CD4-positive, alpha-beta T cell (primary cell): ENCODE results near the gene PDLIM7. TPM values are rescaled to one million over a fixed set of nuclear protein-coding genes. Genes with fewer than 3 reads are reported as not detected.

ENCODE experiments used
- ATAC-seq: fragments of 200-7000 bp; cut with Tn5 transposase; one replicate; pipeline ENCODE4 v1.10.0; 2022; ENCODE audit warnings: mild to moderate bottlenecking; ENCODE audit not compliant: poor library complexity
- CTCF ChIA-PET: fragments of 350-600 bp; sonication (Branson Sonifier 250); formaldehyde crosslinking; loops from one replicate; lab custom pipeline; 2021; ENCODE audit warnings: antibody characterized with exemption, inconsistent platforms; lab: Charles Lee
- POLR2A ChIA-PET: fragments of 350-600 bp; sonication (Branson Sonifier 250); formaldehyde crosslinking; loops from one replicate; lab custom pipeline; 2021; ENCODE audit warnings: antibody characterized with exemption, inconsistent platforms; lab: Charles Lee
- DNase-seq, 14 experiments: peaks; one replicate each; pipeline ENCODE4 v3.0.0-alpha.2; 2013 to 2020; ENCODE audit warnings: mixed read lengths in 2 of 14
- H3K27ac ChIP-seq, 2 donors: one replicate each; pipeline versions ENCODE4 v1.5.1 to v1.7.0; 2013; ENCODE audit warnings: low read length in 2 of 2, low read depth in 1 of 2, mild to moderate bottlenecking in 1 of 2
- H3K27me3 ChIP-seq, 2 experiments: 1 replicate in 1 of 2; 2 replicates in 1 of 2; pipeline versions ENCODE4 v1.6.1 to v1.7.0; 2013; ENCODE audit warnings: low read length in 2 of 2, control low read depth in 1 of 2, mild to moderate bottlenecking in 1 of 2, moderate library complexity in 1 of 2; ENCODE audit not compliant: insufficient read depth in 2 of 2, control insufficient read depth in 1 of 2
- H3K36me3 ChIP-seq: one replicate; pipeline ENCODE4 v1.6.1; 2013; ENCODE audit warnings: low read length, control low read depth; ENCODE audit not compliant: insufficient read depth
- H3K4me1 ChIP-seq: one replicate; pipeline ENCODE4 v1.6.1; 2013; ENCODE audit warnings: low read length, control low read depth; ENCODE audit not compliant: insufficient read depth
- H3K4me3 ChIP-seq: one replicate; pipeline ENCODE4 v1.5.1; 2013; ENCODE audit warnings: mild to moderate bottlenecking, low read length, moderate library complexity
- H3K9me3 ChIP-seq, 2 experiments: 1 replicate in 1 of 2; 2 replicates in 1 of 2; pipeline versions ENCODE4 v1.6.1 to v1.7.0; 2013; ENCODE audit warnings: low read length in 2 of 2, mild to moderate bottlenecking in 2 of 2, control low read depth in 1 of 2, moderate library complexity in 1 of 2; ENCODE audit not compliant: control insufficient read depth in 1 of 2, insufficient read depth in 1 of 2
- H3K27ac Mint-ChIP-seq: one replicate; pipeline ENCODE4 v1.8.0; 2020; ENCODE audit warnings: mixed read lengths
- H3K27me3 Mint-ChIP-seq: one replicate; pipeline ENCODE4 v1.8.0; 2021; ENCODE audit warnings: mixed read lengths
- H3K36me3 Mint-ChIP-seq: one replicate; pipeline ENCODE4 v1.8.0; 2021; ENCODE audit warnings: low read depth, mixed read lengths
- H3K4me1 Mint-ChIP-seq: one replicate; pipeline ENCODE4 v1.8.0; 2021; ENCODE audit warnings: low read depth, mixed read lengths
- H3K4me3 Mint-ChIP-seq: one replicate; pipeline ENCODE4 v1.8.0; 2020; ENCODE audit warnings: mild to moderate bottlenecking, mixed read lengths
- H3K9me3 Mint-ChIP-seq: one replicate; pipeline ENCODE4 v1.8.0; 2020; ENCODE audit warnings: mixed read lengths
- intact Hi-C, 2 experiments: fragments of 100-400 bp; cut with DNase I in 1 of 2; cut with micrococcal nuclease in 1 of 2; formaldehyde crosslinking; loops; one replicate each; pipeline versions ENCODE4 v1.15.1 to v1.9.0; 2023 to 2025; cut with DNase I, micrococcal nuclease
- total RNA-seq, 174 experiments: library from RNA in 2 of 174; stranded (reverse) in 2 of 174; gene quantifications; one replicate each; pipeline ENCODE4 v1.2.3 and lab custom pipeline; 2021 to 2026
- TF ChIP-seq, protein P1 (sequence below): fragments of 200-600 bp; IDR thresholded peaks from one replicate; pipeline ENCODE4 v1.8.0; 2022; ENCODE audit warnings: antibody characterized with exemption, mild to moderate bottlenecking

The PDLIM7 gene
- total RNA-seq, 2 experiments from 2014 or later: 5.2 to 6.0 TPM

GRCh38 chr5:177483994-177484901, 13.2 kb downstream of the PDLIM7 start:
- DNase-seq: no peak
- CTCF ChIA-PET: no interaction called here
- TF ChIP-seq, protein P1, sequence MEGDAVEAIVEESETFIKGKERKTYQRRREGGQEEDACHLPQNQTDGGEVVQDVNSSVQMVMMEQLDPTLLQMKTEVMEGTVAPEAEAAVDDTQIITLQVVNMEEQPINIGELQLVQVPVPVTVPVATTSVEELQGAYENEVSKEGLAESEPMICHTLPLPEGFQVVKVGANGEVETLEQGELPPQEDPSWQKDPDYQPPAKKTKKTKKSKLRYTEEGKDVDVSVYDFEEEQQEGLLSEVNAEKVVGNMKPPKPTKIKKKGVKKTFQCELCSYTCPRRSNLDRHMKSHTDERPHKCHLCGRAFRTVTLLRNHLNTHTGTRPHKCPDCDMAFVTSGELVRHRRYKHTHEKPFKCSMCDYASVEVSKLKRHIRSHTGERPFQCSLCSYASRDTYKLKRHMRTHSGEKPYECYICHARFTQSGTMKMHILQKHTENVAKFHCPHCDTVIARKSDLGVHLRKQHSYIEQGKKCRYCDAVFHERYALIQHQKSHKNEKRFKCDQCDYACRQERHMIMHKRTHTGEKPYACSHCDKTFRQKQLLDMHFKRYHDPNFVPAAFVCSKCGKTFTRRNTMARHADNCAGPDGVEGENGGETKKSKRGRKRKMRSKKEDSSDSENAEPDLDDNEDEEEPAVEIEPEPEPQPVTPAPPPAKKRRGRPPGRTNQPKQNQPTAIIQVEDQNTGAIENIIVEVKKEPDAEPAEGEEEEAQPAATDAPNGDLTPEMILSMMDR: no peak
- Mint-ChIP-seq H3K27ac (no peak overlapping the region), H3K9me3 (no peaks in the 10 kb centered on the region), H3K36me3 (no peaks in the 10 kb centered on the region), H3K4me1 (peaks cover 7% of the 10 kb centered on the region), H3K27me3 (no peaks in the 10 kb centered on the region), H3K4me3 (no peak overlapping the region)
- H3K4me1 ChIP-seq: peaks cover 4% of the 10 kb centered on the region
- ATAC-seq: no peak
- no peak overlapping the region for H3K4me3 ChIP-seq
- H3K27me3 ChIP-seq: no peaks in the 10 kb centered on the region
- POLR2A ChIA-PET: no interaction called here
- peaks cover 5% of the 10 kb centered on the region for H3K36me3 ChIP-seq
- intact Hi-C loops: no loop called here
- H3K27ac ChIP-seq: no peak overlapping the region
- H3K9me3 ChIP-seq: no peaks in the 10 kb centered on the region

- H3K27ac Mint-ChIP-seq: no peak overlapping the region
These were observed 14.4 kb downstream of the PDLIM7 start for GRCh38 chr5:177483042-177483441.

DNA sequence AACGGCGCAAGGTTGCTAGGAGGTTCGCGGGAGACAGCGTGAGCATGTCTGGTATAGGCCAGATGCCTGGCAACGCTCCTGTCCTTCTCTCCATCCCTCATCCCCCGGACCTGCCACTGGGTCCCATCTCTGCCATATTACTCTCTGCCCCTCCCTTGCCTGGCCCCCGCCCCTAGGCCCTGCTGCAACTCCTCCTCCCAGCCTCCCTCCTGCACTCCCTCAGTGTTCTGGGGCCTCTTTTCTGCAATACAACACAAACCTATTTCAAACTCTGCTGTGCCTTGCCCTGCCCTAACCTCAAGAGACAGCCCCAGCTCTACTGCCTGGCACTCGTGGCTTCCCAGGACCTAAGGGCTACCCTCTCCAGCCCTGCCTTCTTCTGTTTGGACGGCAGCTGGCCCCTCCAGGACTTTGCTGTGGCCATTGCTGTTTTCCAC, 15.0 kb downstream of the PDLIM7 start:
- CTCF ChIA-PET: interaction anchor here (0.6 kb wide), 1 partner anchor 76 kb away, joined by 3 read pairs; no protein-coding TSS in a partner anchor
- Histone ChIP-seq H3K4me3 (no peak overlapping the region), H3K9me3 (no peaks in the 10 kb centered on the region), H3K27ac (no peak overlapping the region), H3K36me3 (peaks cover 2% of the 10 kb centered on the region), H3K27me3 (no peaks in the 10 kb centered on the region), H3K4me1 (peaks cover 16% of the 10 kb centered on the region)
- ATAC-seq: no peak
- POLR2A ChIA-PET: no interaction called here
- DNase-seq: no peak
- TF ChIP-seq, protein P1: no peak
- intact Hi-C loops: no loop called here
- H3K27me3 Mint-ChIP-seq: no peaks in the 10 kb centered on the region
- H3K27ac Mint-ChIP-seq: no peak overlapping the region
- no peaks in the 10 kb centered on the region for H3K36me3 Mint-ChIP-seq
- no peaks in the 10 kb centered on the region for H3K9me3 Mint-ChIP-seq
- H3K4me1 Mint-ChIP-seq: peaks cover 14% of the 10 kb centered on the region
- H3K4me3 Mint-ChIP-seq: no peak overlapping the region

More at GRCh38 chr5:177483042-177483441, 14.4 kb downstream of the PDLIM7 start:
- H3K27me3 Mint-ChIP-seq: no peaks in the 10 kb centered on the region
- no peak for ATAC-seq
- H3K27ac ChIP-seq: no peak overlapping the region
- DNase-seq: no peak
- H3K4me1 Mint-ChIP-seq: peaks cover 14% of the 10 kb centered on the region
- CTCF ChIA-PET: interaction anchor here (0.6 kb wide), 1 partner anchor 76 kb away, joined by 3 read pairs; no protein-coding TSS in a partner anchor
- POLR2A ChIA-PET: no interaction called here
- H3K36me3 Mint-ChIP-seq: no peaks in the 10 kb centered on the region
- H3K27me3 ChIP-seq: no peaks in the 10 kb centered on the region
- peaks cover 15% of the 10 kb centered on the region for H3K4me1 ChIP-seq
- H3K4me3 Mint-ChIP-seq: no peak overlapping the region
- no peaks in the 10 kb centered on the region for H3K9me3 Mint-ChIP-seq
- peaks cover 4% of the 10 kb centered on the region for H3K36me3 ChIP-seq
- H3K9me3 ChIP-seq: no peaks in the 10 kb centered on the region
- TF ChIP-seq, protein P1: no peak
- no peak overlapping the region for H3K4me3 ChIP-seq
- intact Hi-C loops: no loop called here
